MCF 10A (cell line): Measurements from ENCODE around the gene ABCC5. TPM values are rescaled to one million over a fixed set of nuclear protein-coding genes. Genes with fewer than 3 reads are reported as not detected.

Source experiments
- BruUV-seq: library from RNA; stranded (reverse); fragments of 400-500 nt; replicated peaks from 2 replicates; lab custom pipeline; 2021; lab: Mats Ljungman, UMichigan
- CTCF ChIA-PET: fragments of 300-600 bp; sonication (Branson Sonifier 250); formaldehyde crosslinking; extraction: SDS; loops from one replicate; lab custom pipeline; 2021; ENCODE audit warnings: antibody characterized with exemption, inconsistent platforms; lab: Yijun Ruan, JAX
- POLR2A ChIA-PET: fragments of 300-600, 350-650 bp; sonication (Branson Sonifier 250); formaldehyde crosslinking; extraction: SDS; loops from one replicate; lab custom pipeline; 2020; ENCODE audit warnings: antibody characterized with exemption, inconsistent platforms; lab: Yijun Ruan, JAX
- DNase-seq: peaks from one replicate; pipeline ENCODE4 v3.0.0-alpha.2; 2018; ENCODE audit not compliant: unreplicated experiment
- H3K27ac Mint-ChIP-seq: one replicate; pipeline ENCODE4 v1.8.0; 2022; ENCODE audit warnings: mild to moderate bottlenecking, low read depth, mixed read lengths; ENCODE audit not compliant: unreplicated experiment
- H3K27me3 Mint-ChIP-seq: one replicate; pipeline ENCODE4 v1.8.0; 2022; ENCODE audit warnings: mixed read lengths; ENCODE audit not compliant: insufficient read depth, unreplicated experiment
- H3K36me3 Mint-ChIP-seq: one replicate; pipeline ENCODE4 v1.8.0; 2022; ENCODE audit warnings: mild to moderate bottlenecking, moderate library complexity, mixed read lengths; ENCODE audit not compliant: insufficient read depth, unreplicated experiment
- H3K4me1 Mint-ChIP-seq: one replicate; pipeline ENCODE4 v1.8.0; 2022; ENCODE audit warnings: mixed read lengths; ENCODE audit not compliant: insufficient read depth, unreplicated experiment
- H3K4me3 Mint-ChIP-seq: one replicate; pipeline ENCODE4 v1.8.0; 2022; ENCODE audit warnings: mild to moderate bottlenecking, moderate library complexity, mixed read lengths; ENCODE audit not compliant: unreplicated experiment
- H3K9me3 Mint-ChIP-seq: one replicate; pipeline ENCODE4 v1.8.0; 2022; ENCODE audit warnings: mixed read lengths; ENCODE audit not compliant: unreplicated experiment
- intact Hi-C: fragments of 100-400 bp; cut with micrococcal nuclease; formaldehyde crosslinking; loops from 2 replicates; pipeline ENCODE4 v1.14.1; 2022
- total RNA-seq: library from RNA; stranded (reverse); gene quantifications from 2 replicates; pipeline ENCODE4 v1.2.3, GENCODE V29; 2022
- TF ChIP-seq, protein P1 (sequence below): fragments of 200-600 bp; IDR thresholded peaks from one replicate; pipeline ENCODE4 v1.8.0; 2022; ENCODE audit warnings: antibody characterized with exemption, mild to moderate bottlenecking; ENCODE audit not compliant: unreplicated experiment

The ABCC5 gene
- total RNA-seq, 1 experiment from 2014 or later = 16.5 TPM

DNA sequence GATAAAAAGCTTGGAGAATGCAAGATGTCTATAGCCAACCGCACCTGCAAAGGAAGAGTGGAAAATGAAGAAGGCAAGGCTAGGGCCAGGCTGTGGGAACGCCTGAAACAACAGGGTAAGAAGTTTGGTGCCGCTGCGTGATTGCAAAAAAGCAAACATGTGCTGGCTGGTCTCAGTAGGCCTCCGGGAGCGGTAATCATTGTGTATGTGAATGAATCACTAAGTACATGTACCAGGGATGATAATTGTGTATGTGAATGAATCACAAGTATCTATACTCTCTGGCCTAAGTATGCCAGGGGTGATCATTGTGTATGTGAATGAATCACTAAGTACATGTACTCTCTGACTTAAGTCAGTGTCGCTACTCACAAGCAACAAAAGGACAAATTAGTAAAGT is 92.7 kb downstream of the ABCC5 start:
- no peaks in the 10 kb centered on the region for H3K27me3 Mint-ChIP-seq
- DNase-seq = peak; percentile 93

DNA sequence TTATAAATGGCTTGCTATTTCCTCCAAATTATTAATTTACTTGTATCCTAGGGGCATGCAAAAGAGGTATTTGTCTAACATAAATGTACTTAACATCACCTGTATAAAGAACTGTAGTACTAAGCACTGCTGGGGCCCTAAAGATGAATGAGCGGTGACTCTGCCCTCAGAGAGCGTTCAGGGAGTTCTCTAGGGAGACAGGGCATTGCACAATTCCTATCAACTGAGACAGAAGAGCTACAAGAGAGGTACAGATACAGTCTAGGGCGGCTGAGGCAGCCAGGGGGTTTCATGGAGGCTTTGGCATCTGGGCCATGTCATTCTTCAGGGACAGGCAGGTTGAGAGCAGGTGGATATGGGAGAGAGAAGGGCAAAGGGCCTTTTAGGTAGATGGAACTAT is 93.1 kb downstream of the ABCC5 start:
- no peaks in the 10 kb centered on the region for H3K27me3 Mint-ChIP-seq
- DNase-seq = peak; percentile 40
- CTCF ChIA-PET = interaction anchor here (1.9 kb wide), 1 partner anchor 29 kb away, joined by 8 read pairs; no protein-coding TSS in a partner anchor
- peaks cover 12% of the 10 kb centered on the region for H3K4me1 Mint-ChIP-seq
- peak overlapping the region; percentile 13 for H3K27ac Mint-ChIP-seq
- no TSS peak for BruUV-seq
- no peaks in the 10 kb centered on the region for H3K9me3 Mint-ChIP-seq
- peaks cover 41% of the 10 kb centered on the region for H3K36me3 Mint-ChIP-seq
- peak overlapping the region; percentile 38 for H3K4me3 Mint-ChIP-seq
- intact Hi-C loops = no loop called here
- TF ChIP-seq, protein P1, sequence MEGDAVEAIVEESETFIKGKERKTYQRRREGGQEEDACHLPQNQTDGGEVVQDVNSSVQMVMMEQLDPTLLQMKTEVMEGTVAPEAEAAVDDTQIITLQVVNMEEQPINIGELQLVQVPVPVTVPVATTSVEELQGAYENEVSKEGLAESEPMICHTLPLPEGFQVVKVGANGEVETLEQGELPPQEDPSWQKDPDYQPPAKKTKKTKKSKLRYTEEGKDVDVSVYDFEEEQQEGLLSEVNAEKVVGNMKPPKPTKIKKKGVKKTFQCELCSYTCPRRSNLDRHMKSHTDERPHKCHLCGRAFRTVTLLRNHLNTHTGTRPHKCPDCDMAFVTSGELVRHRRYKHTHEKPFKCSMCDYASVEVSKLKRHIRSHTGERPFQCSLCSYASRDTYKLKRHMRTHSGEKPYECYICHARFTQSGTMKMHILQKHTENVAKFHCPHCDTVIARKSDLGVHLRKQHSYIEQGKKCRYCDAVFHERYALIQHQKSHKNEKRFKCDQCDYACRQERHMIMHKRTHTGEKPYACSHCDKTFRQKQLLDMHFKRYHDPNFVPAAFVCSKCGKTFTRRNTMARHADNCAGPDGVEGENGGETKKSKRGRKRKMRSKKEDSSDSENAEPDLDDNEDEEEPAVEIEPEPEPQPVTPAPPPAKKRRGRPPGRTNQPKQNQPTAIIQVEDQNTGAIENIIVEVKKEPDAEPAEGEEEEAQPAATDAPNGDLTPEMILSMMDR = no peak
- POLR2A ChIA-PET = interaction anchor here (1.0 to 2.1 kb wide), 2 partner anchors 45 to 210 kb away, joined by 3 to 10 read pairs; partner anchors contain the start of gene EIF2B5

More for the DNA sequence above, 92.7 kb downstream of the ABCC5 start:
- intact Hi-C loops = loop anchor here (5.0 kb wide), 1 partner anchor 92 kb away; the partner anchor contains the start of gene ABCC5
- H3K4me1 Mint-ChIP-seq = peaks cover 12% of the 10 kb centered on the region
- H3K4me3 Mint-ChIP-seq = peak overlapping the region; percentile 38
- peaks cover 39% of the 10 kb centered on the region for H3K36me3 Mint-ChIP-seq
- POLR2A ChIA-PET = interaction anchor here (1.0 to 2.1 kb wide), 2 partner anchors 45 to 210 kb away, joined by 3 to 10 read pairs; partner anchors contain the start of gene EIF2B5
- TF ChIP-seq, protein P1 = no peak
- BruUV-seq = no TSS peak
- H3K27ac Mint-ChIP-seq = peak overlapping the region; percentile 13
- CTCF ChIA-PET = no interaction called here
- H3K9me3 Mint-ChIP-seq = no peaks in the 10 kb centered on the region

DNA sequence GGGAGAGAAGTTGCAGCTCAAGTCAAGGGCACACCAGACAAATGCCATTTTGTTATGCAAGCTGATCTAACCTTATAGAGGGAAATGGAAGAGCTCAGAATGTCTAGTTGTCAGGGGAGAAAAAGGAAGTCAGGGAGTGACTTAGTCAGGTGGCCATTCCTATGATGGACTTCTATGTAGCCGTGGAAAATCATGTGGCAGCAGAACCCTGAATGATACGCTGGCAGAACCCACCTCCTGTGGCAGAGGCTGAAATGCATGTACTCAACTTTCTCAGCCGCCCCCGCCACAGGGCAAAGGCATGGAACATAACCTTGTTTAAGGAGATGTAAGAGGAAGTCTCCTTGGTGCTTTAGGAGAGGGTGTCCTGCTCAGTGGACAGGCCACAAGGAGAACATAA is 95.3 kb downstream of the ABCC5 start:
- no TSS peak for BruUV-seq
- peaks cover 39% of the 10 kb centered on the region for H3K36me3 Mint-ChIP-seq
- no peaks in the 10 kb centered on the region for H3K9me3 Mint-ChIP-seq
- no peak for DNase-seq
- no peaks in the 10 kb centered on the region for H3K27me3 Mint-ChIP-seq
- H3K4me3 Mint-ChIP-seq = no peak overlapping the region
- H3K27ac Mint-ChIP-seq = no peak overlapping the region
- CTCF ChIA-PET = no interaction called here
- POLR2A ChIA-PET = interaction anchor here (0.6 kb wide), 1 partner anchor 17 kb away, joined by 3 read pairs; no protein-coding TSS in a partner anchor
- intact Hi-C loops = no loop called here
- TF ChIP-seq, protein P1 = no peak
- H3K4me1 Mint-ChIP-seq = peaks cover 12% of the 10 kb centered on the region

DNA sequence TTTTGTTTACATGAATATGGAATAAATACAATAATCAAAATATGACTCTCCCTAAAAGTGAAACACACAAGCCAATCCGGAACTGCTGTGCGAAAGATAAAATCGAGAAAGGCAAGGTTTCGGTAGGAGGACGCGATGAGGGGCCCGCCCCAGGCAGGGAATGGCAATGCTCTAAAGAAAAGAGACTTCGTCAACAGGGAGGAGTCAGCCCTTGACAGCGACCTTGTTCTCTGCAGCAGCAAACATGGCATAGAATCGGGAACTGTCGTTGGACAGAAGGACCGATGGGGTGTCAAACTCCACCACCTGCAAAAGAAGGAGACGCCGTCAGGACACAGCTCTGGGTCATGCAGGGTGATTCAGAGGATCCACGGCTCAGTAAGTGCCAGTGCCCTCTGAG is 96.6 kb downstream of the ABCC5 start:
- intact Hi-C loops = no loop called here
- no TSS peak for BruUV-seq
- ChIA-PET POLR2A (interaction anchor here (1.1 kb wide), 1 partner anchor 9 kb away, joined by 4 read pairs; no protein-coding TSS in a partner anchor), CTCF (interaction anchor here (0.7 kb wide), 1 partner anchor 319 kb away, joined by 3 read pairs; no protein-coding TSS in a partner anchor)
- Mint-ChIP-seq H3K9me3 (no peaks in the 10 kb centered on the region), H3K27ac (no peak overlapping the region), H3K4me3 (no peak overlapping the region), H3K36me3 (peaks cover 34% of the 10 kb centered on the region), H3K27me3 (no peaks in the 10 kb centered on the region), H3K4me1 (peaks cover 12% of the 10 kb centered on the region)
- TF ChIP-seq, protein P1 = no peak
- no peak for DNase-seq
